AG20443 (cell line): ENCODE results near the gene PEPD.
A peak's percentile ranks its signal among the peaks of the same experiment; 100 is the strongest.

ENCODE experiments used
- DNase-seq: peaks from one replicate; pipeline ENCODE4 v3.0.0; 2012; ENCODE audit warnings: low spot score, mixed read lengths

PEPD gene

GRCh38 chr19:33437821-33438671, 83.5 kb downstream of the PEPD start:
- DNase-seq, result peak; percentile 39

GRCh38 chr19:33437393-33437820, 84.2 kb downstream of the PEPD start:
- DNase-seq, result no peak

GRCh38 chr19:33436360-33437345, 84.9 kb downstream of the PEPD start:
- no peak for DNase-seq

- DNase-seq, result no peak
Observed at GRCh38 chr19:33435706-33436359, 85.8 kb downstream of the PEPD start.

- peak; percentile 65 for DNase-seq
Observed at GRCh38 chr19:33434886-33435705, 86.5 kb downstream of the PEPD start.

- DNase-seq, result no peak
Observed at GRCh38 chr19:33434069-33434885, 87.3 kb downstream of the PEPD start.

GRCh38 chr19:33432446-33433170, 89.0 kb downstream of the PEPD start:
- no peak for DNase-seq

- DNase-seq, result no peak
Observed at GRCh38 chr19:33432015-33432414, 89.6 kb downstream of the PEPD start.

- peak; percentile 90 for DNase-seq
Observed at GRCh38 chr19:33430674-33431277, 90.8 kb downstream of the PEPD start.

- DNase-seq, result no peak
Observed at GRCh38 chr19:33429891-33430673, 91.5 kb downstream of the PEPD start.

- no peak for DNase-seq
Observed at GRCh38 chr19:33428627-33429125, 92.9 kb downstream of the PEPD start.

GRCh38 chr19:33427801-33428626, 93.6 kb downstream of the PEPD start:
- no peak for DNase-seq

- DNase-seq, result no peak
Observed at GRCh38 chr19:33426621-33427361, 94.8 kb downstream of the PEPD start.

GRCh38 chr19:33424181-33424580, 97.4 kb downstream of the PEPD start:
- DNase-seq, result no peak

- no peak for DNase-seq
Observed at GRCh38 chr19:33422369-33423180, 99.0 kb downstream of the PEPD start.

- DNase-seq, result no peak
Observed at GRCh38 chr19:33421368-33421767, 100.2 kb downstream of the PEPD start.
